Trophoblast cell (in vitro differentiated cells and primary cell): Measurements from ENCODE around the gene WNT3A.

Experiments
- DNase-seq, 2 donors: peaks; one replicate each; pipeline ENCODE4 v3.0.0-alpha.2; 2016
- H2AFZ ChIP-seq: 2 replicates; pipeline ENCODE4 v1.6.1; 2013; ENCODE audit warnings: low read length, moderate library complexity, mild to moderate bottlenecking; ENCODE audit not compliant: insufficient read depth, poor library complexity
- H2AK5ac ChIP-seq: 2 replicates; pipeline ENCODE4 v1.6.1; 2013; ENCODE audit warnings: mild to moderate bottlenecking, low read length
- H2BK120ac ChIP-seq: 2 replicates; pipeline ENCODE4 v1.6.1; 2013; ENCODE audit warnings: low read length, mild to moderate bottlenecking, moderate library complexity; ENCODE audit not compliant: insufficient read depth, poor library complexity
- H2BK12ac ChIP-seq: 2 replicates; pipeline ENCODE4 v1.6.1; 2013; ENCODE audit warnings: mild to moderate bottlenecking, low read length, moderate library complexity
- H2BK5ac ChIP-seq: 2 replicates; pipeline ENCODE4 v1.6.1; 2013; ENCODE audit warnings: low read length, low read depth, moderate library complexity, mild to moderate bottlenecking; ENCODE audit not compliant: poor library complexity
- H3K14ac ChIP-seq: 2 replicates; pipeline ENCODE4 v1.6.1; 2013; ENCODE audit warnings: mild to moderate bottlenecking, low read length
- H3K18ac ChIP-seq: 2 replicates; pipeline ENCODE4 v1.6.1; 2013; ENCODE audit warnings: mild to moderate bottlenecking, low read length
- H3K23ac ChIP-seq: 2 replicates; pipeline ENCODE4 v1.6.1; 2013; ENCODE audit warnings: low read length
- H3K27ac ChIP-seq: 2 replicates; pipeline ENCODE4 v1.5.1; 2013; ENCODE audit warnings: low read depth, mild to moderate bottlenecking, inconsistent platforms, low read length, moderate library complexity
- H3K27me3 ChIP-seq: 2 replicates; pipeline ENCODE4 v1.6.1; 2013; ENCODE audit warnings: inconsistent platforms, mild to moderate bottlenecking, low read length, moderate library complexity; ENCODE audit not compliant: insufficient read depth
- H3K36me3 ChIP-seq, 2 experiments: 1 replicate in 1 of 2; 2 replicates in 1 of 2; pipeline ENCODE4 v1.6.1; 2013; ENCODE audit warnings: low read length in 2 of 2, mild to moderate bottlenecking in 2 of 2, moderate library complexity in 1 of 2; ENCODE audit not compliant: insufficient read depth in 2 of 2, control insufficient read depth in 1 of 2
- H3K4ac ChIP-seq: 2 replicates; pipeline ENCODE4 v1.6.1; 2013; ENCODE audit warnings: low read depth, mild to moderate bottlenecking, low read length, moderate library complexity
- H3K4me1 ChIP-seq, 2 experiments: 1 replicate in 1 of 2; 2 replicates in 1 of 2; pipeline ENCODE4 v1.6.1; 2013; ENCODE audit warnings: low read length in 2 of 2, mild to moderate bottlenecking in 2 of 2, moderate library complexity in 1 of 2; ENCODE audit not compliant: insufficient read depth in 2 of 2, control insufficient read depth in 1 of 2
- H3K4me2 ChIP-seq: 2 replicates; pipeline ENCODE4 v1.6.1; 2013; ENCODE audit warnings: inconsistent platforms, mild to moderate bottlenecking, low read length, moderate library complexity
- H3K4me3 ChIP-seq: 2 replicates; pipeline ENCODE4 v1.5.1; 2013; ENCODE audit warnings: mild to moderate bottlenecking, low read depth, low read length, inconsistent platforms
- H3K79me1 ChIP-seq: one replicate; pipeline ENCODE4 v1.6.1; 2013; ENCODE audit warnings: low read length
- H3K79me2 ChIP-seq: 2 replicates; pipeline ENCODE4 v1.6.1; 2013; ENCODE audit warnings: low read length, mild to moderate bottlenecking; ENCODE audit not compliant: control insufficient read depth, insufficient read depth, poor library complexity
- H3K9ac ChIP-seq: 2 replicates; pipeline ENCODE4 v1.6.1; 2013; ENCODE audit warnings: mild to moderate bottlenecking, low read length
- H3K9me3 ChIP-seq: 2 replicates; pipeline ENCODE4 v1.6.1; 2013; ENCODE audit warnings: low read depth, mild to moderate bottlenecking, control low read depth, inconsistent platforms, low read length; ENCODE audit not compliant: insufficient read depth
- H4K12ac ChIP-seq: 2 replicates; pipeline ENCODE4 v1.6.1; 2013; ENCODE audit warnings: low read depth, mild to moderate bottlenecking, low read length, moderate library complexity
- H4K8ac ChIP-seq: 2 replicates; pipeline ENCODE4 v1.6.1; 2013; ENCODE audit warnings: low read depth, mild to moderate bottlenecking, low read length, moderate library complexity
- H4K91ac ChIP-seq: one replicate; pipeline ENCODE4 v1.6.1; 2013; ENCODE audit warnings: low read depth, mild to moderate bottlenecking, low read length, moderate library complexity
- WGBS: extraction: QIAGEN DNeasy Blood & Tissue Kit; methylation state at CpG from one replicate; pipeline ENCODE4 v1.1.7; 2013; ENCODE audit warnings: missing lambda C conversion rate; ENCODE audit not compliant: insufficient read length, insufficient coverage; ENCODE audit errors: extremely low coverage; 5-methylcytosine and 5-hydroxymethylcytosine counted together

WNT3A gene

DNA sequence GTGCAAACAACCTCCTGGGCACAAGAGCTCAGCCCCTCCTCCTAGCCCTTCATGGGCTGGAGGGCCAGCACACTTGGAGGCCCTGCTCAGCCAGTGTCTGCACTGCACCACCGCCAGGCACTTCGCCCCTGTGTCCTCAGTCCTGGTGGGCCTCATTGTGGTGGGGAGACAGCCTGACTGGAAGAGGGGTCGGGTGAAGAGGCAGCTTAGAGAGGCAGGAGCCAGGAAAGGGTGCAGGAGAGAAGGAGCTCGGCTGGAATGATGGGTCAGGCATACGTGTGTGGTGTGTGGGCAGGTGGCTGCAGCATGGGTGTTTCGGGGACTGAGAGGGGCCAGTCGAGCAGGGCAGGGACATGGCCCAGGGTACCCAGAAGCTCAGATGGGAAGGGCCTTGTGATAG, 4.1 kb downstream of the WNT3A start:
- H2AK5ac ChIP-seq, result no peak overlapping the region
- no peaks in the 10 kb centered on the region for H3K79me2 ChIP-seq
- H4K91ac ChIP-seq, result no peak overlapping the region
- no peak overlapping the region for H3K4me3 ChIP-seq
- no peak overlapping the region for H3K23ac ChIP-seq
- H3K27ac ChIP-seq, result no peak overlapping the region
- no peak overlapping the region for H3K14ac ChIP-seq
- H3K4me2 ChIP-seq, result no peak overlapping the region
- no peak overlapping the region for H3K4ac ChIP-seq
- H3K9ac ChIP-seq, result no peak overlapping the region
- H3K9me3 ChIP-seq, result peaks cover 3% of the 10 kb centered on the region
- no peak overlapping the region for H2BK120ac ChIP-seq
- peaks cover 0 to 3% of the 10 kb centered on the region in 2 experiments for H3K4me1 ChIP-seq
- peaks cover 42% of the 10 kb centered on the region for H3K27me3 ChIP-seq
- H3K79me1 ChIP-seq, result no peaks in the 10 kb centered on the region
- WGBS, result no CpG with 5 or more reads among the region's 7 CpGs
- H4K8ac ChIP-seq, result no peak overlapping the region
- DNase-seq, result no peak
- no peak overlapping the region for H2BK12ac ChIP-seq
- H4K12ac ChIP-seq, result no peak overlapping the region
- H3K18ac ChIP-seq, result no peak overlapping the region
- H3K36me3 ChIP-seq, result no peaks in the 10 kb centered on the region
- no peak overlapping the region for H2AFZ ChIP-seq
- no peak overlapping the region for H2BK5ac ChIP-seq

DNA sequence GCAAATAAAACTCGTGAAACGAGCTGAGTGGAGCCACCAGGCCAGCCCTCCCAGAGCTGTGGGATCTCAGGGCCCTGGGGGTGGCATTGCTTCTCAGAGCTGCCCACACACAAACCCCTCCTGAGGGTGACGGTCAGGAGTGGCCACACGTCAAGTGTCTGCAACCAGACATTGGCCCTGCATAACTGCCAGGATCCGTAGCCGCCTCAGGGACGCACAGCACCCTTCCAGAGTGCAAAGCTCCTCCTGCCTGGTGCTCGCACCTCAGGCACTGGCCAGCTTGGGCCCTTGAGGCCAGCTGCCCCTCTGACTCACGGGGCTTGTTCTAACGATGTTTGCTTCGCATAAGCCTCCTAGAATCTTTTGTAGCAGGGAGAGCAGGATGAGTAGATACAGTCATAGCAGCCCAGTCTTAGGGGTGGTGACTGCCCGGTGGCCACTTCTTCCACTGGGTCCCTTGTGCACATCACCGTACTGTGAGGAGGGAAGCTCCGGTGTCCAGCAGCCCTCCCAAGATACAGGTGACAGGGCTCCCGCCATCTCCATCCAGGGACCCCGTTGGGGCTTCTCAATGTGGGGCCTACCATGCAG, 5.0 kb downstream of the WNT3A start:
- no CpG with 5 or more reads among the region's 16 CpGs for WGBS
- no peak overlapping the region for H2BK12ac ChIP-seq
- no peak overlapping the region for H3K23ac ChIP-seq
- no peaks in the 10 kb centered on the region for H3K36me3 ChIP-seq
- DNase-seq, result no peak
- H4K8ac ChIP-seq, result no peak overlapping the region
- no peak overlapping the region for H3K9ac ChIP-seq
- peaks cover 36% of the 10 kb centered on the region for H3K27me3 ChIP-seq
- no peak overlapping the region for H2BK5ac ChIP-seq
- H4K12ac ChIP-seq, result no peak overlapping the region
- no peaks in the 10 kb centered on the region for H3K9me3 ChIP-seq
- no peak overlapping the region for H4K91ac ChIP-seq
- no peaks in the 10 kb centered on the region for H3K79me2 ChIP-seq
- no peak overlapping the region for H3K4ac ChIP-seq
- no peak overlapping the region for H3K27ac ChIP-seq
- H3K4me2 ChIP-seq, result no peak overlapping the region
- H3K18ac ChIP-seq, result no peak overlapping the region
- no peak overlapping the region for H3K4me3 ChIP-seq
- peaks cover 0 to 3% of the 10 kb centered on the region in 2 experiments for H3K4me1 ChIP-seq
- no peaks in the 10 kb centered on the region for H3K79me1 ChIP-seq
- H2BK120ac ChIP-seq, result no peak overlapping the region
- no peak overlapping the region for H2AK5ac ChIP-seq
- no peak overlapping the region for H3K14ac ChIP-seq
- no peak overlapping the region for H2AFZ ChIP-seq

DNA sequence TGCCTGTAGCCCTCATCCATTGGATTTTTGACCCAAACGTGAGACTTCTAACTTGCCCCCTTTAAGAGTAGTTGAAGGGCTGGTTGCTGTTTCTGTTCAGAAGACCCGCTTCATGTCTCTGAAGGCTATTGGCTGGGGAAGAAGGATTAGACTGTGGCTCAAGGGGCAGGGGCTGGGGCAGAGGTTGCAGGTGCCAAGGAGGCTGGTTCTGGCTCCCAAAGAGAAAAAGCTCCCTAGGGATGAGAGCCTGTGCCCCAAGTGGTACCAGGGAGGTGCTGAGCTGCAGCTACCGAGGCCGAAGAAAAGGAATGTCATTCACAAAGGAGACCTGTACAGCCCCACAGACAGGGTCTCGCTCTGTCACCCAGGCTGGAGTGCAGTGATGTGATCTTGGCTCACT, 5.8 kb downstream of the WNT3A start:
- H3K27me3 ChIP-seq, result peaks cover 28% of the 10 kb centered on the region
- DNase-seq, result no peak
- H3K27ac ChIP-seq, result no peak overlapping the region
- no peak overlapping the region for H2BK5ac ChIP-seq
- H3K14ac ChIP-seq, result no peak overlapping the region
- no peak overlapping the region for H3K9ac ChIP-seq
- no peak overlapping the region for H3K4ac ChIP-seq
- H4K8ac ChIP-seq, result no peak overlapping the region
- H3K79me2 ChIP-seq, result no peaks in the 10 kb centered on the region
- H3K36me3 ChIP-seq, result no peaks in the 10 kb centered on the region
- H2BK120ac ChIP-seq, result no peak overlapping the region
- H3K9me3 ChIP-seq, result no peaks in the 10 kb centered on the region
- no peak overlapping the region for H2AFZ ChIP-seq
- H4K91ac ChIP-seq, result no peak overlapping the region
- H3K18ac ChIP-seq, result no peak overlapping the region
- no peak overlapping the region for H2AK5ac ChIP-seq
- no peak overlapping the region for H2BK12ac ChIP-seq
- H3K23ac ChIP-seq, result no peak overlapping the region
- no peaks in the 10 kb centered on the region for H3K79me1 ChIP-seq
- WGBS, result no CpG with 5 or more reads among the region's 5 CpGs
- no peak overlapping the region for H3K4me3 ChIP-seq
- no peak overlapping the region for H3K4me2 ChIP-seq
- H3K4me1 ChIP-seq, result no peaks in the 10 kb centered on the region
- no peak overlapping the region for H4K12ac ChIP-seq

DNA sequence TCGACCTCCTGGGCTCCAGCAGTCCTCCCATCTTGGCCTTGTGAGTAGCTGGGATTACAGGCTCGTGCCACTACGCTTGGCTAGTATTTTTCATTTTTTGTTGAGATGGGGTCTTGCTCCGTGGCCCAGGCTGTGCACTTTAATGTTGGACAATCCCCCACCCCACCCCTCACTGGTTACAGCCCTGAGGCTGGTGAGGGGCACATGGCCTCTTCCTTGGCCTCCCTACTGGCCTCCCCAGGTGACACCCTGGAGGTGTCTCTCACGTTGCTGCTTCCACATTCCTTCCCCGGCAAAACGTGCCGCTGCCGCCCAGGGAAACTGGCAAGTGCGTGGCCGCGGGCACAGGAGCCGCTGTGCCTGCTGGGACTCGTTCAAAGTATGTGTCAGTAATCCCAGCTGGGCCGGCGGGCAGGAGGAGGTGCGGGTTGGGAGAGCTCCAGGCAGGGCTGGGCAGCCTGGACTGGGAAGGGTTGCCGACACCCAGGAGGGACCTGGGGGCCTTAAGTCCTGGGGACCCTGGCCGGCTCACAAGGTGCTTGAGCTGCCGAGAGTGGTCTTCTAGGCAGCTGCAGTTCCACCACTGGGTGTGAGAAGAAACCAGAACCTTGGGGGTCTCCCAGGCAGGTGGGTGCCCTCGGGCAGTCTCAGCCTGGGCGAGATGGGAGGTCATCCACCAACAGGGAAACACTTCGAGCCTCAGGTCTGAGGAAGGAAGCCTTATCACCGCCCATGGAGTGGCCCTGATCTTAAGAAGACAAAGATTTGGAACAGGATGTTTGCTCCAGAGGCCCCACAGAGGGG, 6.5 kb downstream of the WNT3A start:
- H2BK12ac ChIP-seq, result no peak overlapping the region
- no peak overlapping the region for H3K18ac ChIP-seq
- H3K14ac ChIP-seq, result no peak overlapping the region
- H3K79me1 ChIP-seq, result no peaks in the 10 kb centered on the region
- H3K4me2 ChIP-seq, result no peak overlapping the region
- no peak overlapping the region for H2BK120ac ChIP-seq
- H4K91ac ChIP-seq, result no peak overlapping the region
- H2AK5ac ChIP-seq, result no peak overlapping the region
- H3K36me3 ChIP-seq, result no peaks in the 10 kb centered on the region
- H3K27ac ChIP-seq, result no peak overlapping the region
- H3K23ac ChIP-seq, result no peak overlapping the region
- H3K9me3 ChIP-seq, result no peaks in the 10 kb centered on the region
- no peak overlapping the region for H2BK5ac ChIP-seq
- no peaks in the 10 kb centered on the region for H3K4me1 ChIP-seq
- H2AFZ ChIP-seq, result no peak overlapping the region
- H3K27me3 ChIP-seq, result peaks cover 20% of the 10 kb centered on the region
- H3K4me3 ChIP-seq, result no peak overlapping the region
- no peak overlapping the region for H4K12ac ChIP-seq
- no peak overlapping the region for H4K8ac ChIP-seq
- no peak overlapping the region for H3K9ac ChIP-seq
- no peaks in the 10 kb centered on the region for H3K79me2 ChIP-seq
- peak; percentile 59 to 64 for DNase-seq
- no CpG with 5 or more reads among the region's 24 CpGs for WGBS
- H3K4ac ChIP-seq, result no peak overlapping the region
